ENCODE data around the gene PLTP.
A peak's percentile ranks its signal among the peaks of the same experiment; 100 is the strongest.

The PLTP gene

GRCh38 chr20:45940469-45940868 is 28.5 kb upstream of the PLTP start:
- TF ChIP-seq, protein P1, sequence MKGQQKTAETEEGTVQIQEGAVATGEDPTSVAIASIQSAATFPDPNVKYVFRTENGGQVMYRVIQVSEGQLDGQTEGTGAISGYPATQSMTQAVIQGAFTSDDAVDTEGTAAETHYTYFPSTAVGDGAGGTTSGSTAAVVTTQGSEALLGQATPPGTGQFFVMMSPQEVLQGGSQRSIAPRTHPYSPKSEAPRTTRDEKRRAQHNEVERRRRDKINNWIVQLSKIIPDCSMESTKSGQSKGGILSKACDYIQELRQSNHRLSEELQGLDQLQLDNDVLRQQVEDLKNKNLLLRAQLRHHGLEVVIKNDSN (IDR thresholded peaks at IDR 0.05) = no peak
- no peak for TF ChIP-seq YY1 (IDR thresholded peaks at IDR 0.05; ENCODE audit: low read depth)
- no peak for TF ChIP-seq RAD21 (IDR thresholded peaks at IDR 0.05; ENCODE audit: low read depth)
- no peak for TF ChIP-seq CEBPB (IDR thresholded peaks at IDR 0.05)
- no peak for TF ChIP-seq TAF1 (IDR thresholded peaks at IDR 0.05; ENCODE audit: low read depth)
- TF ChIP-seq EGR1 (IDR thresholded peaks at IDR 0.05) = no peak

GRCh38 chr20:45940053-45940452 is 28.1 kb upstream of the PLTP start:
- no peak for TF ChIP-seq FOXM1 (IDR thresholded peaks at IDR 0.05; ENCODE audit: borderline replicate concordance, low read depth)
- no peak for TF ChIP-seq RAD21 (IDR thresholded peaks at IDR 0.05; ENCODE audit: low read depth)
- no peak for TF ChIP-seq TCF12 (IDR thresholded peaks at IDR 0.05; ENCODE audit: low read depth)
- no peak for TF ChIP-seq TAF1 (IDR thresholded peaks at IDR 0.05; ENCODE audit: low read depth)
- no peak for TF ChIP-seq YY1 (IDR thresholded peaks at IDR 0.05; ENCODE audit: low read depth)
- no peak for TF ChIP-seq ZBTB7A (IDR thresholded peaks at IDR 0.05; ENCODE audit: low read depth)
- TF ChIP-seq, protein P2, sequence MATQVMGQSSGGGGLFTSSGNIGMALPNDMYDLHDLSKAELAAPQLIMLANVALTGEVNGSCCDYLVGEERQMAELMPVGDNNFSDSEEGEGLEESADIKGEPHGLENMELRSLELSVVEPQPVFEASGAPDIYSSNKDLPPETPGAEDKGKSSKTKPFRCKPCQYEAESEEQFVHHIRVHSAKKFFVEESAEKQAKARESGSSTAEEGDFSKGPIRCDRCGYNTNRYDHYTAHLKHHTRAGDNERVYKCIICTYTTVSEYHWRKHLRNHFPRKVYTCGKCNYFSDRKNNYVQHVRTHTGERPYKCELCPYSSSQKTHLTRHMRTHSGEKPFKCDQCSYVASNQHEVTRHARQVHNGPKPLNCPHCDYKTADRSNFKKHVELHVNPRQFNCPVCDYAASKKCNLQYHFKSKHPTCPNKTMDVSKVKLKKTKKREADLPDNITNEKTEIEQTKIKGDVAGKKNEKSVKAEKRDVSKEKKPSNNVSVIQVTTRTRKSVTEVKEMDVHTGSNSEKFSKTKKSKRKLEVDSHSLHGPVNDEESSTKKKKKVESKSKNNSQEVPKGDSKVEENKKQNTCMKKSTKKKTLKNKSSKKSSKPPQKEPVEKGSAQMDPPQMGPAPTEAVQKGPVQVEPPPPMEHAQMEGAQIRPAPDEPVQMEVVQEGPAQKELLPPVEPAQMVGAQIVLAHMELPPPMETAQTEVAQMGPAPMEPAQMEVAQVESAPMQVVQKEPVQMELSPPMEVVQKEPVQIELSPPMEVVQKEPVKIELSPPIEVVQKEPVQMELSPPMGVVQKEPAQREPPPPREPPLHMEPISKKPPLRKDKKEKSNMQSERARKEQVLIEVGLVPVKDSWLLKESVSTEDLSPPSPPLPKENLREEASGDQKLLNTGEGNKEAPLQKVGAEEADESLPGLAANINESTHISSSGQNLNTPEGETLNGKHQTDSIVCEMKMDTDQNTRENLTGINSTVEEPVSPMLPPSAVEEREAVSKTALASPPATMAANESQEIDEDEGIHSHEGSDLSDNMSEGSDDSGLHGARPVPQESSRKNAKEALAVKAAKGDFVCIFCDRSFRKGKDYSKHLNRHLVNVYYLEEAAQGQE (IDR thresholded peaks at IDR 0.05; ENCODE audit: low read depth) = no peak
- no peak for TF ChIP-seq TEAD4 (IDR thresholded peaks at IDR 0.05)
- TF ChIP-seq EGR1 (IDR thresholded peaks at IDR 0.05) = no peak
- TF ChIP-seq, protein P1 (IDR thresholded peaks at IDR 0.05) = no peak
- TF ChIP-seq CREB1 (IDR thresholded peaks at IDR 0.05; ENCODE audit: low read depth) = no peak
- no peak for TF ChIP-seq NFIC (IDR thresholded peaks at IDR 0.05)
- TF ChIP-seq, protein P3, sequence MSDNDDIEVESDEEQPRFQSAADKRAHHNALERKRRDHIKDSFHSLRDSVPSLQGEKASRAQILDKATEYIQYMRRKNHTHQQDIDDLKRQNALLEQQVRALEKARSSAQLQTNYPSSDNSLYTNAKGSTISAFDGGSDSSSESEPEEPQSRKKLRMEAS (IDR thresholded peaks at IDR 0.05) = no peak
- no peak for TF ChIP-seq EP300 (IDR thresholded peaks at IDR 0.05; ENCODE audit: borderline replicate concordance)
- TF ChIP-seq CEBPB (IDR thresholded peaks at IDR 0.05) = no peak

- TF ChIP-seq, protein P3 (IDR thresholded peaks at IDR 0.05) = peak; percentile 12; the same call in 1 of the 2 replicates
- TF ChIP-seq FOXM1 (IDR thresholded peaks at IDR 0.05; ENCODE audit: borderline replicate concordance, low read depth) = no peak
- TF ChIP-seq EGR1 (IDR thresholded peaks at IDR 0.05) = peak; percentile 44; the same call in 1 of the 2 replicates
Measured at GRCh38 chr20:45938727-45939438, 26.9 kb upstream of the PLTP start.

DNA sequence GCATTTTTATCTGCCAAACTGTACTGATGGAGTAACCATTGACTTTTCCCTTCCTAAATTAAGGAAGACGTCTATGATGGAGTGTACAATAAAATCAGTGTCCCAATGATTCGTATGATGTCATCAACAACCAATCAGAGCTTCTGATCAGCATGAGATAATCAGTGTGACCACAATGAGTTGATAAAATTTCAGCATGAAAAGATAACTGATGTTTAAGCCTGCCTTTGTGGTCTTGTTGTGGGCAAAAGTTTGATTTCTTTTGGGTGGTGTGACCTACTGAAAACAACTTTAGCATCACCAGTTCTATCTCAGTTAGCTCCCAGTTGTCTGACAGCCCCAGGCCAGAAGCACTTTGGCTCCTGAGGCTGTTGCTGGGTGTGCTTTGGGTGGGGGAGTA is 25.8 kb upstream of the PLTP start:
- TF ChIP-seq, protein P2 (IDR thresholded peaks at IDR 0.05; ENCODE audit: low read depth) = no peak
- TF ChIP-seq TAF1 (IDR thresholded peaks at IDR 0.05; ENCODE audit: low read depth) (no peak), TCF12 (IDR thresholded peaks at IDR 0.05; ENCODE audit: low read depth) (no peak), TEAD4 (IDR thresholded peaks at IDR 0.05) (no peak), FOXM1 (IDR thresholded peaks at IDR 0.05; ENCODE audit: borderline replicate concordance, low read depth) (no peak), YY1 (IDR thresholded peaks at IDR 0.05; ENCODE audit: low read depth) (no peak), CEBPB (IDR thresholded peaks at IDR 0.05) (no peak), CREB1 (IDR thresholded peaks at IDR 0.05; ENCODE audit: low read depth) (no peak), EP300 (IDR thresholded peaks at IDR 0.05; ENCODE audit: borderline replicate concordance) (no peak), NFIC (IDR thresholded peaks at IDR 0.05) (no peak), ZBTB7A (IDR thresholded peaks at IDR 0.05; ENCODE audit: low read depth) (no peak)
- TF ChIP-seq, protein P1 (IDR thresholded peaks at IDR 0.05) = no peak

DNA sequence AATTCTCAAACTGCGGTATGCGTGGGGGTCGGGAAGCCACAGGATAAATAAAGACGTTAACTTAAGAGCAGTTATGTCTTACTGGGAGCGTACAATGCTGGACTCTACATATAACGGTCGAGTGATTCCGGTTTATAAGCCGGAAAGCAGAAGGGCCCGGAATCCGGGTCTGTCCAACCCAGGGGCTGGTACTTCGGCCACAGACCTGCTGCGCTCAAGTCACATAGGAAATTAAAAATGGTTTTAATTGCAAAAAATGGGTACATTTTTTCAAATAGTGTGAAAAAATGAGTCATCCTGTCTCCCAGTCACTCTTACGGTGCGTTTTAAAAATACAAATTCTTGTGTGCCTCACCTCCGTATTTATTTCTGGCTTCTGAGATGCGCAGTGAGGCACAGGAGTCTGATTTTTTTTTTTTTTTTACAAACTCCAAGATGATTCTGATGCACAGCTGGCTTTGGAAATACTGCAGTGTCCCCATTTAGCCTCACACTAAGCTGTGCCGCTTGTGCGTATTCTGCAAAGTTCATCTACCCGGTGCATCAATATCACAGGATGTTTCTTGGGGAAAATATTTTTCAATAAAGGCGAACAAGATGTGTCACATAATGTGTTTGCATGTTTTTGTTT is 23.6 kb upstream of the PLTP start:
- no peak for TF ChIP-seq CEBPB (IDR thresholded peaks at IDR 0.05)
- TF ChIP-seq, protein P3 (IDR thresholded peaks at IDR 0.05) = no peak
- no peak for TF ChIP-seq TCF12 (IDR thresholded peaks at IDR 0.05; ENCODE audit: low read depth)
- no peak for TF ChIP-seq TEAD4 (IDR thresholded peaks at IDR 0.05)
- TF ChIP-seq CREB1 (IDR thresholded peaks at IDR 0.05; ENCODE audit: low read depth) = no peak
- no peak for TF ChIP-seq EP300 (IDR thresholded peaks at IDR 0.05; ENCODE audit: borderline replicate concordance)
- TF ChIP-seq TAF1 (IDR thresholded peaks at IDR 0.05; ENCODE audit: low read depth) = no peak
- TF ChIP-seq FOXM1 (IDR thresholded peaks at IDR 0.05; ENCODE audit: borderline replicate concordance, low read depth) = no peak
- TF ChIP-seq, protein P2 (IDR thresholded peaks at IDR 0.05; ENCODE audit: low read depth) = no peak
- TF ChIP-seq YY1 (IDR thresholded peaks at IDR 0.05; ENCODE audit: low read depth) = no peak
- TF ChIP-seq RAD21 (IDR thresholded peaks at IDR 0.05; ENCODE audit: low read depth) = no peak
- TF ChIP-seq, protein P1 (IDR thresholded peaks at IDR 0.05) = no peak
- TF ChIP-seq NFIC (IDR thresholded peaks at IDR 0.05) = no peak
- TF ChIP-seq ZBTB7A (IDR thresholded peaks at IDR 0.05; ENCODE audit: low read depth) = no peak
- TF ChIP-seq EGR1 (IDR thresholded peaks at IDR 0.05) = no peak
